ENCODE results near the gene NHS.
A peak's percentile ranks its signal among the peaks of the same experiment; 100 is the strongest.

Gene NHS

DNA sequence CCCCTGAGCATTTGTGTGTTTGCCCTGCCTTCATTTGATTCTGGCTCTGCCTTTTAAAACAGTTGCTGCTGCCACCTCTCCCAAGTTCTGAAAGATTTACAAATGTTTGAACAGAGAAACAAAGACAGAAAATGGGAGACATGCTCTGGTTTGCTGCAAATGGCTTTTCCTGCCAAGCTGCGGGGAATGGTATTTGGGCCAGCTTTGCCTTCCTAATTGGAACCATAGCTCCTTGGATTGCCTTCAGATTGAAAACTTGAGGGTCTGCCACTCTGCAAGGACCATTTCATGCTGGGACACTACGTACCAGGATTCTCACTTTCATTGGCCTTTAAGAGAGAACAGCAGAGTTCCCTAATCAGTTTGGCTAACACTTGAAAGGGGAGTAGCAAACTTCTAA, 74.9 kb downstream of the NHS start:
- DNase-seq = no peak

DNA sequence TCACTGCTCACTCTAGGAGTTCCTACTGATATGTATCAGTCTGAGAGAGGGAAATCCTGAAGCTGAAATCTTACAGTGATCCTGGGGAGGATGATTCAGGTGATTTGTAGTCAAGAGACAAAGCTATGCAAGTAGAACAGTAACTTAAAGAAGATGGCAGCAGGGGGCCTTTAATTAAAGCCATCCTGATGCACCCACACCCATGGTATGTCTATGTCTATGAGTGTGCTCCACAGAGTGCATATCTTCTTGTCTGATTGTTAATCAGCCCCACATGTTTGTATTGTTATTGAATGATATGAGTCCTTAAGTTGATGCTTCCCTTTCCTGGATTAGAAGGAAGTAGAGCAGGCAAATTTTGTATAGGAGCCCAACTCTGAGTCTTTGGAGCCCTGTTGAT, 78.8 kb downstream of the NHS start:
- no peak for DNase-seq

DNA sequence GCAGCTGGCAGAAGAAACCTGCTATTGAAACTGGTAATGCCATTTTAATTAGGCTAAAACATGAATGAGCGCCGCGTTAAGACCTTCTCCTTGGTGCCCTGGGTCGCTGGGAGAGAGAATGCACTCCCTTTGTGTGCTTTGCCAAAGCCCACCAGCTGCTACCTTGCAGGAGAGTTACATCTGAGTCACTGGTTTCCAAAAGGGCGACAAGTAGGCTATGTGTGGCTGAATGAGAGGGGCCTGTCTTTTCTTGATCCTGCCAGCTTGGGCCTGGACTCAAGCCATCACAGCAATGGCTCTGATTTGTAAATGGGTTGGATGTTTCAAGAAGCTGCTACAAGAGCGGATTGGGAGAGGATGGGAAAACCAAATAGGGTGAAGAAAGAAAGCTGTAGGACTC, 81.5 kb downstream of the NHS start:
- DNase-seq = no peak

DNA sequence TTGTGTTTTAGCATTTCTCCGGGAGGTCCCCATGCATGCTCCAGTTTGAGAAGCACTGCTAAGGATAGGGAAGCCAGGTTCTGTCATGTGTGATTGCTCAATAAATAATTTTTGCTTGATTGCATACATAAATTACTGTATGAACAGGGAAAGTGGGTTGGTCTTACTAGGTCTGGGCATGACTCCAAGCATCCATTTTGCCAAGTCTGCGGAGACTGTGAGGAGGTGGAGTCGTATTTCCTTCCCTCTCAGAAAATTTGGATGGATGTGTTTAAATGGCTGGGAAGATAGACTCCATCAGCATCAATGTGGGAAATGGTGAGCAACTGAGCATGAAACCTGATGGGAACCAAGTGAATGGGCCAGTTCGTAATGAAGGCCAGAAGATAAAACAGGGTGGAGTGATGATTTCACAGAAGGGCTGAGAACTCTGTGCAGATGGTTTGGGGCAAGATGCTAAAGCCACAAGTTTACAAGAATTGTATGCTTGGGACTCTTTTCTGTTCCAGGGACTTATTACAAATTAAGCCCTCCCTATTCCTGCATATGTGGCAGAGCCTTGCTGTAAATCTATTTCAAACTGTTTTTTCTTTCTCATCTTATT, 84.1 kb downstream of the NHS start:
- DNase-seq = peak; percentile 43

DNA sequence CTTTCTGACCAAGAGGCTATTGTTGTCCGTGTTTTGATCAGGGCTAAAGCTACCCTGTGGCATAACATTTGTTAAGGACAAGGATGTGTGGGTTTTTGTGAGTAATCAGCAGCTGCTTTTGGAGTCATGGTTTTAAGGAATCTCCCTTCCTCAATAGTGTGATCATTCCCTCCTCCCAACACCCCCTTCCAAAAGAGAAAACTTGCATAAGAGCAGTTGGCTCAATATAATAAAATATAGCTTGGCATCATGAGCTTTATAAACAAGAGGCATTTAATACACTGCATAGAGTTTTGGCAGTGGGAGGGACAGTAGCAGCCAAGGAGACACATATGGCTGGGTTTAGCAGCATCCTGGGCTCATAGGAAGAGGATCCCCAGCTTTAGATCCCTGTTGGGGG, 84.7 kb downstream of the NHS start:
- peak; percentile 33 for DNase-seq

DNA sequence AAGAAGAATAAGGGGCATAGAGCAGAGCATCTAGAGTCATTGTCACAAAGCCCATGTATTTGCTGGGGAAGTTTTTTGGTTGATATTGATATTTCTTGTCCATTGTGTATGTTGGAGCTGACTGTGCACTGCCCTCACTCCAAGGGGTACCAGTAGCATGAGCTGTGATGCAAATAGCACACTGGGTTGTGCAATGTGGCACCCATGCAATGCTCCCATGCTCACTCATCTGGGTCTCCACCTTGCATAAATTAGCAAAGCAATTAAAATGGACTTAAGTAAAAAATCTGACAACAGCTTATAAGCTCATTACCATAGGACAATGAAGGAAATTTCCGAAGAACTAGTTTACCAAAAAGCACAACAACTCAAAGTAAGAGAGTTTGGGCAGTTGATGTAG, 87.9 kb downstream of the NHS start:
- no peak for DNase-seq

DNA sequence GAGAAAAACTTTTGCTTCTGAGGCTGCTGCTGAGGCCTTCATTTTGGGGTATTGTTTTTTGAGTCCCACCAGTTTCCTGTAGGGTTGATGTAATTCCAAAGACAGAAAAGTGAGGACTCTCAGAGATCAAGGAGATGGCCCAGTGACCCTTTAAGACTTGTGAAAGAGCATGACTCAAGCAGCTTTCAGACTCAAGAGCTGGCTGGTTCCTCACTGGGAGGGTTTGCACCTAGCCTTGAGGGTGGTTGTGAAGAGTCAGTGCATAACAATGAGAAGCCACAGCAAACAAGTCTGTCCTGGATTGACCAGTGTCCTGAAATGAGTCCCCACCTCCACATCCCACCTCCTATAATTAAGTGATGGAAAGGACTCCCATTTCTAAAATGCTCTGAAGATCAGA, 89.2 kb downstream of the NHS start:
- peak; percentile 49 for DNase-seq

DNA sequence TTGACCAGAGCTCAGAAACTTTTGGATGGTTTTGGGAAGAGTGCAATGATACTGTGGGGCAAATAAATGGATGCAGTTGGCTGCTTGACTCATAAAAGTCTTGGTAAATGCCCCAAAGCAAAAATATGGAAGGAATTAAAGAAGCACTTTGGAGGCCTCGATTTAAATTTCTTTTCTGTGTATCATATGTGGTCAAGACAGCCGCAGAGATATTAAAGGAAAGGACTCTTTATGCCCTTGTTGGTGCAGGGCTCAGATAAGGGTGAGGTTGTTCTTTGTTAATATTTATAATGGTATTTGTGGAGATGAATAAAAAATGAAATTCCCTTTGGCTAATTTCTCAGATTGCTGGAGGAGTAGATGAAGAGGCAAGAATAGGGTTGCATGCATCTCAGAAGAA, 90.2 kb downstream of the NHS start:
- peak; percentile 40 for DNase-seq

DNA sequence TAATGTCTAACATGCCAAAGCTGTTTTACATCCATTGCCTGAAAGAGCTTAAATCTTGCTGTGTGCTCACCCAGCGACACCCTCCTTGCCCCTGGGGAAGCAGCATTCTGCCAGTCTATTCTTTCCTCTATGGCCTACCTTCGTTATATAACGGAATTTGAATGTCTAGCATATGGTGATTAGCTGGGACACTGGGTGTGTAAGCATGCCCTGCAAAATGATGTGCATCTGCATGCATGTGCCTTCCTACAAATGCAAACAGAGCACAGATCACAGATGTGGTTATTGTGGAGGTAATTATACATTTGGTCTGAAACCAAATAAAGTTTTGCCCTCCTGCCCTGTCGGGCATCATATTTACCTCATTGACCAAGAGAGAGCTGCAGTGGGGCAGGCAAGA, 90.8 kb downstream of the NHS start:
- DNase-seq = no peak

DNA sequence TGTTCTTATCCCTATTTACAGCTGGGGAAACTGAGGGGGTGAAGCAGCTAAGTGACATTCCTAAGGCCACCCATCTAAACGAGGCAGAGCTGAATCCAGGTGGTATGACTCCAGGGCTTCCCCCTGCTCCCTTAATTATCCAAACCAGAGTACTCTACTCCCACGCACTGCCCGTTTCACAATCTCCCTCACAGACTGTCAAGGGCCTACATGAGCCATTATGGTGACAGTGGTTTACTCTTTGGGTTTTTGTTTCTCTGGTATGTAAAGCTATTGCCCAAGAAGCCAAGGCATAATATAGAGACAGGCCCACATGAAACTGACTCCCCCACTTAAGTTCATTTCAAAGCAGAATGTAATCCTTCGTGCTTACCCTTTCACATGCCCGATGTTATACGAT, 95.1 kb downstream of the NHS start:
- DNase-seq = no peak

DNA sequence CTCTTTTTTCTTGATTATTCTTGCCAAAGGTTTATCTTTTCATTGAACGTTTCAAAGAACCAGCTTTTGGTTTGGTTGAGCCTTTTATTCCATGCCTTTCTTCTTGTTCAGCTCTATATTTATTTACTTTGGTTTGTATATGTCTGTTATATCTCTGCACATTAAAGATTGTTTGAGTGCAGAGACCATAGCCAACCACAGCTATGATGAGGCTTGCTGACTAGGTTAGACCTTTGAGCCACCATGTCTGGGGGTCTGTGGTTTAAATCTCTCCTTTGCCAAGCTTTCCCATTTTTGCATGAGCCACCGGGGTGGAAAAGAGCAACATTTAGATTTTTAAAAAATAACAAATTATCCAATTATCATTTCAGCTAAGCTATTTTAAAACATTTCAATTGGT, 96.1 kb downstream of the NHS start:
- no peak for DNase-seq

DNA sequence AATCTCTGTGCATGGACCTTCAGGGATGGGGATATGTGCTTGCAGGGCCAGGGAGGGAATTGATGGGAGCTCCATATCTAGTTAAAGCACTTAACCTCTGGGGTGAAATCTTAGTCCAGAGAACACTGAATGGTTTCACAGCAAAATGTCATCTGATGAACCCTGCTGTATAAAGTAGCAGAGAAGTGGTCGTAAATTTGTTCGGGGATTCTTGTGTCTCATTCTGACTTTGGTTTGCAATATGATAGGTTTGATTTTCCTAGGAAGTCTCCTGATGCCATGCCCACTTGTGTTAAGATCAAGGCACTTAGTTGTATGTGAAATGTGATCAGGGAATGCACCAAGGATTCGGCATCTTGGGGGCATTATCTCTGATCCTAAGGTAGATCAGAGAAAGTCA, 96.9 kb downstream of the NHS start:
- DNase-seq = no peak

DNA sequence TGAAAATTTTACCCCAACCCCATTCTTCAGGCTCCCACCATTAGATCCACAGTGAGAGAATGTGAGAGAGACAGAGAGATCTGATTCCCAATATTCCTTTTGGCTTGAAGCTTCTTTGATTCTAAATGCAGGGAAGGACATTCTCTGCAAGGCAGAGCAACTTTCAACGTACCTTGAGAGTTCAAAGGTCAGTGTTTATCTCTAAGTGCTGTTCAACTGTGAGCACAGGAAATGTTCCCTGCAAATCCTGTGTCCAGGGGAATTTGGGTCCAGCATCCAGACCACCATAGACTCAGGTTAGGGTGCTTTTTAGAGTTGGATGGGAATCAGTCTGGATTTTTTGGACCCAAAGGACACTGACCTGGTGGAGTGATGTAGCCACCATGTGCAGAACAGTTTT, 97.4 kb downstream of the NHS start:
- DNase-seq = no peak

DNA sequence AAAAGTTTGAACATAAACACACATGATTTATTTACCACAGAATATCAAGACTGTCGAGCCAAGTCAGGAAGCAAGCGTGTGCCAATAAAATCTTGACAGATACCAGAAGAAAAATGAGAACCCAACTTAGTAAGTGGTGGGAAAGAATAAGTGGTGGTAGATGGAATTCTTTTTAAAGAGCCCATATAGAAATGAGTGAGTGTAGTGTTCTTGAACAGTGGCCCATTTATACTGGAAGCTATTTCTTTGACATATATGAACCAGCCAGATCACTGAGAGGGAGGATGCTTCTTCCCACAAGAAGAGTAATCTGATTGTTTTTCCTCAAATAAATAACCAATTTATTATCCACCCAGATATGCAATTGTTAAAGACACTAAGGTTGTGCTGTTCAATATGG, 98.0 kb downstream of the NHS start:
- DNase-seq = no peak

DNA sequence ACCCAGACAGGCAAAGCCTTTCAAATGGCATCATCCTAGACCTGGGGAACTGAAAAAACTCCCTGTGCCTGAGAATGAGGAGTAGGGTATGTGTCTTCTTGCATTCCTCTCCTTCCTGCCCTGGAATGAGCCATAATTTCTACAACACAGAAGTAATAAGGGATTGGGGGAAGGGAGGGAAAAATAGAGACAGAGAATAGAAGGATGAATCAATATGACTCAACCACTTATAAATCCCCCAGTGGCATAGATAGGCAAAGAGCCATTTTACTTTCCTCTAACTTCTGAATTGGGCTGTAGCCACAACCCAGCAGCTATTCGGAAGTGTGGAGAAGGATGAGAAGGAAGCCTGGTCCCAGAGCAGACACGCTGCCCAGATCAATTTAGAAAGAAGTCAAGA, 99.9 kb downstream of the NHS start:
- peak; percentile 92 for DNase-seq

DNA sequence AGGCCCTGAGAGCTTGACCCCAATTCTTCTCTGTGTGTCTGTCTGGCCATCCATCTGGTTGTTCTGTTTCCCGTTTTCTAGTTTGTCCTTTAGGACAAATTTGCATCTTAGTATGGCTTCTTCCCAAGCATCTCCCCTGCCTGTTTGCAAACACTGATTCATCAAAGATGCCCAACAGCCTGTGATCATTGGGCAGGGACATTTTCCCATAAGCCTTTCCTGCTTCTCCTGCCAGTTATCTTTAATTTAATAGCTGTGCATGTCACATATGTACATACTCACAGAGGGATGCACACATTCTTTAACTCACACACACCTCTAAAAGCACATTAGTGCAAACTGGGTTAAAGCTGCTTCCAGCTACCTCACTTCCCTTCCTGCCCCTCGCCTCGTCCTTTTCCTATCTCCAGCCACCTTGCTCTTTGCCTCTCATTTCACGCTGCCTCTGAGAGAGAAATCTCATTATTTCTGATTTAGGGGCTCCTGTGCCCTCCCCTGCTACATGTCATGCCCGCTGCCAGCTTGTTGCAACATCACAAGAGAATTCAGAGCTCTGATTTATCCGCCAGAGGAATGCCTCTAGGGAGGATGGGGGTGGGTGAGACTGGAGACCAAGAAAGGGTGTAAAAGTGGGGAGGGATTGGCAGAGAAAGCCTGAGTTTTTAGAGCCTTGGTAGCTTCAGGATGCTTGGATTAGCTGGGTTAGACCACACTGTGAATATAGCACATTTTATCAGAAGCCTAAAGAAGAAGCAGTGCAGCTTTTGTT, 100.6 kb downstream of the NHS start:
- DNase-seq = peak; percentile 56

DNA sequence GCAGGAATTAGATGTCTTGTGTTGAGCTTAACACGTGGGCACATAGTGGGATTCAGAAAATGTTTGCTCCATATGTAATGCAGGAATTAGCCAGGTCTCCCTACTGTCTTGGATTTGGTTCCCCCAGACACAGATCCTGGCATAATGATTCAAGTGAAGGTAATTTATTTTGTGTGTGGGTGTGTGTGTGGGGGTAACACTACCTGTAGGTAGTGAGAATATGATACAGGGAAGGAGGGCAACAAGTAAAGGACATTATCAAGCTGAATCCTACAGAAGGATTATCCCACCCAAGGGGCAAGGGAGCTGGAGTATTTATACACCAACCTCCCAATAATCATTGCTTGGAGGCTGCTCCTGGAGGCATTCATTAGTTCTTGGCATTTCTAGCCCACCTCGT, 101.4 kb downstream of the NHS start:
- no peak for DNase-seq

DNA sequence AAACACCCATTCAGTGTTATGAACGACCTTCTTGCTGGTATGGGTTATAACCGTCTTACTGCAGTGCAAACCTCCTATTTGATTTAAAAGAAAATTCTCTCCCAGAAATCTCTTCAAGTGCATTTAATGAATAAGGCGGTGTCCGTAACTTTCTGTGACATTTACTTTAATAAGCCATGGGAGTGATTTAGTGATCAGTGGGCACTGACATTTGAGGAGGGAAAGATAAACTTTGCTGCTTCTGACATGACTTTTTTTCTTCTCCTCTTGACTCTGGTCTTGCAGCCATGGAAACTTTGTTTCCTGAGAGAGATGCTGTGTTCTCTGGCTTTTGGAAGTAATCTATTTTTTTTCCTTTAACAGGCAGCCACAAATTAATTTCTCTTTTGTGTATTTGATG, 106.1 kb downstream of the NHS start:
- DNase-seq = no peak

DNA sequence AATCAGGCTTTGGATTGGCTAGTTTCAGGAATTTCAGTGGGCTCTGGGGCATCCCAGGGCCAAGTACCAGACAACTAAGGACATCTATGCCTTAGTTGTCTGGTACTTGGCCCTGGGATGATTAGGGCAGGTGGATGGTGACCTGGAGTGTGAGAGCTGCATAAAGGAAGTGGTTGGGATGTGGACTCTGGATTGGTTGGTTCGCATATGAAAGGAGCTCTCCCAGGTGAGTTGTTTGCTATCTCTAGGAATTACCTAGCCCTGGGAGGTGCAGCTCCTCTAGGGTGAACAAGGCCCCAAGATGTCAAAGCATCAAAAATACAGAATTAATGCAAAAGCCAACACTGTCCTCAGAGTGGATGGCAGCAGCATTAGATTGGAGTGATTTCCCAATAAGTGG, 109.6 kb downstream of the NHS start:
- no peak for DNase-seq

DNA sequence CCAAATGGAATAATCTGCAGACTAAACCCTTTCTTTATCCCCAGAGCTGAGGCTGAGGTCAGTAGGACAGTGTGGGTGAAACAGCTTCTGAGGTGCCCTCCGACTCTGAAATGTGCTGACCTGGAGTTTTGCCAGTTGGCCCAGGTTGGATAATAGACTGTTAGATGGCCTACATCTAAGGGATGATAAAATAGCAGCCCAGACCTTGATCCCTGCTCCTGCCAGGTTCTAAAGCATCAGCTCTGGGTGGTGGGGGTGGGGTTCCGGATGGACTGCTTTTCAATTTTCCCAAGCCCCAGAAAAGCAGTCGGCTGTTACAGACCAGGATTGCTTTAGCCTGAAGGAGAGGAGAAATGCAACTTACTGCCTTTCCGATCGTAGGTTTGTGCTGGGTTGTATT, 110.4 kb downstream of the NHS start:
- DNase-seq = no peak

DNA sequence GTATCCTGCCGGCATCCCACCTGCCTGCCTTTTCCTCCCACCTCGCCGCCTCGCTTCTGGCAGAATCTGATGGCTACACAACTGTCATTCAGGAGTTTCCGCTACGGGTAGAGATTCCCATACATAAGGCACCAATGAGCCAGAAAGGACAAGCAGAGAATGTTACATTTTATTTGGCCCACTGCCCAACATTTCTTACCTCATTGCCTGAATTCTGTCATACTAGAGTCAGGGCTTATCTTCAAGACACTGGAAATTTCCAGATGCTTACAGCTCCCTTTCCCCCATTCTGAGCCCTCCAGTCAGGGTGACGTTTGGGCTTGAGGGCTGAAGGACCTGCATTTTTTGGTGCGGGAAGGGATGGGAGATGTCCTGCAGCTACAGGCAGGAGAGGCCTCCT, 113.0 kb downstream of the NHS start:
- DNase-seq = no peak

DNA sequence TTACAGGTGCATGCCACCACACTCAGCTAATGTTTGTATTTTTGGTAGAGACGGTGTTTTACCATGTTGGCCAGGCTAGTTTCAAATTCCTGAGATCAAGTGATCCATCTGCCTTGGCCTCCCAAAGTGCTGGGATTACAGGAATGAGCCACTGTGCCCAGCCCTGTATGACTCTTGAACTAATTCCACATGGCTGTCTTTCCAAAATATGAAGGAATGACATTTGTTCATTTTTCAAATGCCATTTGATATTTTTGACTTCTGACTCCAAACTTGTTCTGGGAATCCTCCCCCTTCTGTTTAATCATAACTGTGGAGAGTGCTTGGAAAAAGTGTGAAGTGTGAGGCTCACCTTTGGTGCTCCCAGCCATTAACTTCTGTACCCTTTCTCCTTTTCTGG, 119.2 kb downstream of the NHS start:
- DNase-seq = peak; percentile 65

DNA sequence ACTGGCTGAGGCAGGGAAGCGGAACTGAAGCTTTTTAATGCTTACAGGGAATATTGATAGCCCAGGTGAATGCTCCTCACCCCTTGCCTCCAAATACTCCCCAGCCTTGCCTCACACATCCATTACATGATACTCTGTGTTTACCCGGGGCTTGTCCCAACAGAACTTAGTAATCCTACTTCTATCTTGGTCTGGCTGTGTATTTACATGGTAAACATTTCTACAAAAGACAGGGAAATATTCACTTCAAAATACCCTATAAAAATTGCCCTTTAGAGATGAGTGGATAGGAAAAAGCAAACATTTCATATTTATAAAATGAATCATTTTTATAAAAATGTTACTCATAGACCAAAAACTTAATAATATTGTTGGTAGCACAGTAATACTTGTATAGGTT, 120.1 kb downstream of the NHS start:
- peak; percentile 46 for DNase-seq

DNA sequence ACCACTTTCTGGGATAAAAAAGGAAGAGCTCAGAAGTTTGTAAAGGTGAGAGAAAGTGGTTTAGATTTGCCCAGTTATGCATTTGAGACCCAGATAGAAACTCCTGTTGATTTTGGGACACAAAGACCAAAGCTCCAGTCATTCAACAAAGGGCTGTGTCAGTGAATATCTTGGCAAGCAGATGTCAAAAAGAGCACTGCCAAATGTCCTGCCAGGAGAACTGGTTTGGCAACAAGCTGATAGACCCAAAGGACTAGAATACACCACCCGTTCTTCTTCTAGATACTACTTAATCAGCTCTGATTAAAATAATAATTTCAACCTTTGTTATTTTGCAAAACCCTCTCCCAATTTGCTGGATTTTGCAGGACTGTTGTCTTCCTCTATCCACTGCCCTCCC, 121.4 kb downstream of the NHS start:
- DNase-seq = no peak

DNA sequence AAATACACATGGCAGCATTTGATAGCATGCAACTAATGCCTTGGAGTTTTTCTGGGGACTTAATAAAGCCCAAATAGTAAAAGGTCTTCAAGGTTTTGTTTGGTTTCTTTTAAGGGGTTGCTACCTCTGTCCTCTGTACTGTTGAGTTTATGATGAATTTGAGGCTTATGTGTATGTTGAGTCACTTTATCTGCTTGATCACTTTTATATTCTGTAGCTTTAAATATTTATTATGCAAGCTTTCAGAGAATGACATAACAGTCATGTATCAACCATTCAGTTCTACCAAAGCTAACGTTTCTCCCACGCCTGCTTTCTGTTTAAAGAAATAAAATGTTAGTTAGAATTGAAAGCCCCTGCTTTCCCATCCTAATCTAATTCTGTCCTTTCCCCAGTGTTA, 122.2 kb downstream of the NHS start:
- no peak for DNase-seq
